Cardiac muscle cell (in vitro differentiated cells and primary cell): Measurements from ENCODE around the gene OR10D3. TPM values are rescaled to one million over a fixed set of nuclear protein-coding genes. Genes with fewer than 3 reads are reported as not detected.

ENCODE experiments used
- DNase-seq, 2 donors: peaks; one replicate each; pipeline versions ENCODE4 v3.0.0 to v3.0.0-alpha.2; 2010 to 2017; ENCODE audit warnings: low read depth in 1 of 2, low spot score in 1 of 2
- H3K27ac ChIP-seq: fragments of 200-600 bp; sonication (generic); 2 replicates; pipeline ENCODE4 v1.5.1; 2016
- H3K27me3 ChIP-seq: fragments of 200-600 bp; sonication (generic); 2 replicates; pipeline ENCODE4 v1.6.0; 2016; ENCODE audit warnings: control low read depth
- H3K36me3 ChIP-seq: fragments of 200-600 bp; sonication (generic); 2 replicates; pipeline ENCODE4 v1.5.1; 2016; ENCODE audit warnings: control low read depth
- H3K4me1 ChIP-seq: fragments of 200-600 bp; sonication (generic); 2 replicates; pipeline ENCODE4 v1.8.1; 2017; ENCODE audit warnings: low read depth, mild to moderate bottlenecking, mixed run types
- H3K4me3 ChIP-seq: fragments of 200-600 bp; sonication (generic); 2 replicates; pipeline ENCODE4 v1.5.1; 2016; ENCODE audit warnings: mild to moderate bottlenecking
- H3K9me3 ChIP-seq: fragments of 200-600 bp; sonication (generic); 2 replicates; pipeline ENCODE4 v1.5.1; 2017; ENCODE audit warnings: low read depth, mild to moderate bottlenecking, control low read depth
- CTCF ChIP-seq: IDR thresholded peaks from 2 replicates; pipeline ENCODE4 v1.5.1; 2012; ENCODE audit warnings: low read depth, mild to moderate bottlenecking, low read length
- polyA plus RNA-seq: library from polyadenylated mRNA; unstranded; fragments of >200 nt; fragmentation: Nextera tagmentation; extraction: Ambion mirVana; gene quantifications from 2 replicates; pipeline ENCODE4 v1.2.1, GENCODE V29; 2016
- total RNA-seq: library from RNA; depleted of rRNA; stranded (reverse); fragments of >200 nt; gene quantifications from 2 replicates; pipeline ENCODE4 v1.2.3, GENCODE V29; 2016

Gene OR10D3
- not detected in 2 replicates for total RNA-seq
- polyA plus RNA-seq: not detected in 2 replicates

GRCh38 chr11:124183068-124183467 is at the start of gene OR10D3:
Gene OR10D3, plus strand, starts transcription at chr11:124183345. Its CDS starts 1,925 bp downstream, at chr11:124185270.
- Histone ChIP-seq H3K9me3 (no peaks in the 10 kb centered on the region), H3K36me3 (no peaks in the 10 kb centered on the region), H3K27ac (no peak within 1 kb of the TSS), H3K27me3 (no peaks in the 10 kb centered on the region), H3K4me3 (no peak within 1 kb of the TSS), H3K4me1 (no peaks in the 10 kb centered on the region)
- no peak for TF ChIP-seq CTCF
- no peak for DNase-seq

GRCh38 chr11:124143034-124143433 is 40.1 kb upstream of the OR10D3 start:
- no peak for TF ChIP-seq CTCF
- Histone ChIP-seq H3K27ac (no peak overlapping the region), H3K4me1 (no peaks in the 10 kb centered on the region), H3K27me3 (no peaks in the 10 kb centered on the region), H3K9me3 (no peaks in the 10 kb centered on the region), H3K4me3 (no peak overlapping the region), H3K36me3 (peaks cover 12% of the 10 kb centered on the region)
- DNase-seq: no peak

- Histone ChIP-seq H3K27ac (no peak overlapping the region), H3K27me3 (no peaks in the 10 kb centered on the region), H3K4me3 (no peak overlapping the region), H3K9me3 (no peaks in the 10 kb centered on the region), H3K36me3 (peaks cover 6% of the 10 kb centered on the region), H3K4me1 (no peaks in the 10 kb centered on the region)
- DNase-seq: no peak
- TF ChIP-seq CTCF: no peak
Measured at GRCh38 chr11:124147951-124148350, 35.2 kb upstream of the OR10D3 start.

GRCh38 chr11:124150684-124151083 is 32.5 kb upstream of the OR10D3 start:
- H3K9me3 ChIP-seq: no peaks in the 10 kb centered on the region
- H3K4me3 ChIP-seq: no peak overlapping the region
- no peaks in the 10 kb centered on the region for H3K4me1 ChIP-seq
- no peak overlapping the region for H3K27ac ChIP-seq
- H3K36me3 ChIP-seq: no peaks in the 10 kb centered on the region
- no peak for DNase-seq
- H3K27me3 ChIP-seq: peaks cover 5% of the 10 kb centered on the region
- TF ChIP-seq CTCF: no peak

- no peaks in the 10 kb centered on the region for H3K36me3 ChIP-seq
- no peaks in the 10 kb centered on the region for H3K4me1 ChIP-seq
- no peak overlapping the region for H3K4me3 ChIP-seq
- H3K27me3 ChIP-seq: peaks cover 5% of the 10 kb centered on the region
- no peak for DNase-seq
- no peak overlapping the region for H3K27ac ChIP-seq
- no peaks in the 10 kb centered on the region for H3K9me3 ChIP-seq
- no peak for TF ChIP-seq CTCF
Measured at GRCh38 chr11:124152770-124153407, 30.3 kb upstream of the OR10D3 start.
